K562 (cell line): ENCODE results near the gene ATXN1. TPM values are rescaled to one million over a fixed set of nuclear protein-coding genes. Genes with fewer than 3 reads are reported as not detected.

Source experiments
- ATAC-seq: fragments of 200-7000 bp; cut with Tn5 transposase; 3 replicates; pipeline ENCODE4 v1.9.1; 2020; ENCODE audit warnings: moderate library complexity
- BruUV-seq: library from RNA; stranded (reverse); fragments of 400-500 nt; replicated peaks from 2 replicates; lab custom pipeline; 2021; lab: Mats Ljungman, UMichigan
- CTCF ChIA-PET: fragments of 300-600 bp; formaldehyde crosslinking; extraction: SDS; loops from one replicate; lab custom pipeline; 2021; ENCODE audit warnings: low intra/inter-chr PET ratio; lab: Yijun Ruan, JAX
- POLR2A ChIA-PET: fragments of 300-600, 350-650 bp; sonication (Branson Sonifier 250); formaldehyde crosslinking; extraction: SDS; loops from one replicate; lab custom pipeline; 2021; ENCODE audit warnings: antibody characterized with exemption, inconsistent platforms; lab: Yijun Ruan, JAX
- DNase-seq, 4 experiments: peaks; one replicate each; pipeline versions ENCODE4 v3.0.0 to v3.0.0-alpha.2; 2011 to 2018; ENCODE audit warnings: low spot score in 3 of 4, mixed read lengths in 3 of 4; ENCODE audit errors: extremely low read depth in 1 of 4
- FAIRE-seq: peaks from 2 replicates; lab custom pipeline; 2011; peaks lifted over from hg19 to GRCh38; lab: Jason Lieb, UNC
- H2AFZ ChIP-seq: 2 replicates; pipeline ENCODE4 v1.6.0; 2011; ENCODE audit warnings: low read depth, low read length, control low read depth, inconsistent platforms
- H3K27ac ChIP-seq: fragments of 200-600 bp; 3 replicates; pipeline ENCODE4 v1.8.0; 2011; ENCODE audit warnings: low read depth, mild to moderate bottlenecking, control low read depth, inconsistent platforms, low read length, moderate library complexity, mixed read lengths; ENCODE audit errors: extremely low read depth
- H3K27me3 ChIP-seq, 2 experiments: fragments of 300-600 bp in 1 of 2; 2 replicates in 1 of 2; 3 replicates in 1 of 2; pipeline versions ENCODE4 v1.6.0 to v1.8.0; 2011; ENCODE audit warnings: inconsistent platforms in 2 of 2, low read length in 2 of 2, mild to moderate bottlenecking in 1 of 2, mixed read lengths in 1 of 2, moderate library complexity in 1 of 2; ENCODE audit not compliant: control insufficient read depth in 2 of 2, insufficient read depth in 2 of 2
- H3K36me3 ChIP-seq: fragments of 300-600 bp; 3 replicates; pipeline ENCODE4 v1.8.0; 2011; ENCODE audit warnings: mild to moderate bottlenecking, low read length, inconsistent platforms; ENCODE audit not compliant: control insufficient read depth, insufficient read depth
- H3K4me1 ChIP-seq, 2 experiments: fragments of 200-600 bp in 1 of 2; replicated peaks in 1 of 2; 2 replicates in 1 of 2; 3 replicates in 1 of 2; pipeline versions ENCODE4 v1.5.1 to v1.8.0; 2011; ENCODE audit warnings: inconsistent platforms in 2 of 2, low read length in 2 of 2, mild to moderate bottlenecking in 1 of 2, mixed read lengths in 1 of 2, moderate library complexity in 1 of 2; ENCODE audit not compliant: control insufficient read depth in 2 of 2, insufficient read depth in 2 of 2
- H3K4me2 ChIP-seq: 2 replicates; pipeline ENCODE4 v1.6.1; 2011; ENCODE audit warnings: low read length, control low read depth, inconsistent platforms, mixed read lengths; ENCODE audit not compliant: insufficient read depth
- H3K4me3 ChIP-seq: fragments of 200-600 bp; sonication (generic), shearing (Covaris generic); 2 replicates; pipeline ENCODE4 v1.5.1; 2016; ENCODE audit warnings: control low read depth, inconsistent platforms
- H3K79me2 ChIP-seq: fragments of 200-600 bp; 3 replicates; pipeline ENCODE4 v1.8.0; 2011; ENCODE audit warnings: low read length, inconsistent platforms; ENCODE audit not compliant: control insufficient read depth, insufficient read depth
- H3K9ac ChIP-seq, 2 experiments: 2 replicates each; pipeline versions ENCODE4 v1.6.0 to v1.6.1; 2011; ENCODE audit warnings: low read depth in 2 of 2, low read length in 2 of 2, control low read depth in 1 of 2, inconsistent platforms in 1 of 2, mild to moderate bottlenecking in 1 of 2, mixed read lengths in 1 of 2; ENCODE audit not compliant: insufficient read depth in 1 of 2
- H3K9me1 ChIP-seq: one replicate; pipeline ENCODE4 v1.6.0; 2011; ENCODE audit warnings: inconsistent platforms, mild to moderate bottlenecking, low read length, moderate library complexity; ENCODE audit not compliant: control insufficient read depth, insufficient read depth
- H3K9me3 ChIP-seq: replicated peaks from 2 replicates; pipeline ENCODE4 v1.5.1; 2011; ENCODE audit warnings: low read depth, low read length, inconsistent platforms; ENCODE audit not compliant: control insufficient read depth, insufficient read depth
- H4K20me1 ChIP-seq: replicated peaks from 2 replicates; pipeline ENCODE4 v1.6.1; 2011; ENCODE audit warnings: low read length, inconsistent platforms, mixed read lengths; ENCODE audit not compliant: control insufficient read depth, insufficient read depth
- ARID3A ChIP-seq: IDR thresholded peaks from 2 replicates; pipeline ENCODE4 v1.6.1; 2012; ENCODE audit warnings: low read depth, low read length, improper control_type of control experiment, borderline replicate concordance
- BCL6 ChIP-seq: fragments of 250-450 bp; sonication (Bioruptor Pico); IDR thresholded peaks from 2 replicates; pipeline ENCODE4 v1.4.0; 2020
- BMI1 ChIP-seq: fragments of 150-350 bp; IDR thresholded peaks from 2 replicates; pipeline ENCODE4 v1.6.1; 2014; ENCODE audit warnings: low read length
- KLF16 ChIP-seq: IDR thresholded peaks from 2 replicates; pipeline ENCODE4 v1.6.1; 2016; ENCODE audit warnings: antibody characterized with exemption
- PATZ1 ChIP-seq: fragments of 250-450 bp; sonication (Bioruptor Pico); IDR thresholded peaks from 2 replicates; pipeline ENCODE4 v1.5.0; 2020; ENCODE audit warnings: mild to moderate bottlenecking, borderline replicate concordance
- SMC3 ChIP-seq: conservative IDR thresholded peaks from 2 replicates; pipeline ENCODE4 v1.6.1; 2011; ENCODE audit warnings: low read depth, low read length, improper control_type of control experiment; ENCODE audit not compliant: insufficient read depth
- TCFL5 ChIP-seq: fragments of 250-450 bp; sonication (Bioruptor Pico); conservative IDR thresholded peaks from 2 replicates; pipeline ENCODE4 v1.6.1; 2021; ENCODE audit warnings: mild to moderate bottlenecking, moderate library complexity, matching md5 sums
- WGBS: fragments of 100-300 bp; shearing (Covaris generic); methylation state at CpG from one replicate; pipeline ENCODE4 v1.1.6; 2016; ENCODE audit warnings: low coverage, mixed read lengths; ENCODE audit not compliant: insufficient coverage; ENCODE audit errors: missing lambda C conversion rate; 5-methylcytosine and 5-hydroxymethylcytosine counted together
- in situ Hi-C: fragments of 300-500 bp; cut with MboI; formaldehyde crosslinking; loops from 4 replicates; pipeline ENCODE4 v1.15.0; 2018; ENCODE audit warnings: inconsistent platforms, mixed read lengths
- intact Hi-C: fragments of 100-400 bp; cut with micrococcal nuclease; formaldehyde crosslinking; loops from 2 replicates; pipeline ENCODE4 v1.14.2; 2022
- polyA plus RNA-seq, 8 experiments: library from polyadenylated mRNA; depleted of rRNA in 4 of 8; stranded (reverse) in 5 of 8; unstranded in 3 of 8; fragments of >200 nt; fragmentation: Nextera tagmentation in 2 of 8; fragmentation: Illumina TruSeq in 1 of 8; extraction: Ambion mirVana in 2 of 8; extraction: Trizol in 1 of 8; gene quantifications; 2 replicates each; pipeline versions ENCODE4 v1.2.1 to v1.2.3, GENCODE V29; 2011 to 2014; ENCODE audit warnings: inconsistent platforms in 1 of 8, missing spikeins in 1 of 8
- total RNA-seq, 7 experiments: library from RNA; depleted of rRNA in 6 of 7; stranded (reverse); fragments of >200 nt in 6 of 7; fragmentation: Illumina TruSeq in 2 of 7; extraction: Trizol in 2 of 7; gene quantifications; 2 replicates each; pipeline versions ENCODE4 v1.2.1 to v1.2.3, GENCODE V29; 2011 to 2021; ENCODE audit warnings: low replicate concordance in 1 of 7

ATXN1 gene
- total and polyA plus RNA-seq, 9 of the 15 experiments (the other 6 are each of a cell fraction or from before 2014, with no cell fraction given): under 0.01 to 1.2 (median 0.58) TPM

- no TSS peak for BruUV-seq
- intact Hi-C loops: no loop called here
- H3K27me3 ChIP-seq: peaks cover 22 to 31% of the 10 kb centered on the region in 2 experiments
- FAIRE-seq (no peak), ATAC-seq (no peak), DNase-seq (no peak)
- H3K4me3 ChIP-seq: no peak overlapping the region
- no peaks in the 10 kb centered on the region for H3K79me2 ChIP-seq
- no peaks in the 10 kb centered on the region for H3K9me3 ChIP-seq
- ChIA-PET POLR2A (no interaction called here), CTCF (interaction anchor here (0.7 kb wide), 1 partner anchor 13 kb away, joined by 3 read pairs; no protein-coding TSS in a partner anchor)
- 0% methylated on average over 3 of the region's 3 CpGs for WGBS
- no peak overlapping the region for H3K4me2 ChIP-seq
- H3K4me1 ChIP-seq: no peaks in the 10 kb centered on the region
- in situ Hi-C loops: no loop called here
- no peaks in the 10 kb centered on the region for H3K9me1 ChIP-seq
- H4K20me1 ChIP-seq: no peaks in the 10 kb centered on the region
- no peak overlapping the region for H3K9ac ChIP-seq
- H3K27ac ChIP-seq: no peak overlapping the region
- no peaks in the 10 kb centered on the region for H3K36me3 ChIP-seq
- H2AFZ ChIP-seq: no peak overlapping the region
- TF ChIP-seq BMI1 (no peak), ARID3A (no peak), BCL6 (CRISPR knock-in tag) (no peak), TCFL5 (CRISPR knock-in tag) (no peak), PATZ1 (CRISPR knock-in tag) (no peak), KLF16 (no peak), SMC3 (no peak)
These were observed 387.2 kb downstream of the ATXN1 start for GRCh38 chr6:16374016-16374415.
